HG03521 (cell line): Measurements from ENCODE around the gene ZFX.
A peak's percentile ranks its signal among the peaks of the same experiment; 100 is the strongest.

Source experiments
- ATAC-seq: cut with Tn5 transposase; IDR thresholded peaks from one replicate; pipeline ENCODE4 v1.9.1; 2021; ENCODE audit warnings: mild to moderate bottlenecking, moderate library complexity; ENCODE audit not compliant: unreplicated experiment

ZFX gene

GRCh38 chrX:24232796-24233195, 83.3 kb downstream of the ZFX start:
- ATAC-seq: no peak

GRCh38 chrX:24235084-24235710, 85.7 kb downstream of the ZFX start:
- ATAC-seq: no peak

- no peak for ATAC-seq
Measured at GRCh38 chrX:24241822-24242648, 92.5 kb downstream of the ZFX start.

DNA sequence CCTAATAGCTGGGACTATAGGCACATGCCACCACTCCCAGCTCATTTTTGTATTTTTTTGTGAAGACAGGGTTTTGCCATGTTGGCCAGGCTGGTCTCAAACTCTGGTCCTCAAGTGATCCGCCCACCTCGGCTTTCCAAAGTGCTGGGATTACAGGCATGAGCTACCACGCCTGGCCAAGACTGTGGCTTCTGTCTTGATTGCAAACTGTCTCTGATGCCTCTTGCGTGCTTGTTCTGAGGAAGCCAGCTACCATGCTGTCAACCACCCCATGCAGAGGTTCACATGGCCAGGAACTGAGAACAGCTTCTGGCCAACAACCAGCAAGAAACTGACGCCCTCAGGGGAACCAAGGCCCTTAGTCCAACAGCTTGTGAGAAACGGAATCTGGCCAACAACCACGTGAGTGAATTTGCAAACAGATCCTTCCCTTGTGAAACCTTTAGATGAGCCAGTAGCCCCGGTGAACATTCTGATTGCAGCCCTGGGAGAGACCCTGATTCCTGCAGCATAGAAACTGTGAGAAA, 93.2 kb downstream of the ZFX start:
- peak; percentile 90 for ATAC-seq

DNA sequence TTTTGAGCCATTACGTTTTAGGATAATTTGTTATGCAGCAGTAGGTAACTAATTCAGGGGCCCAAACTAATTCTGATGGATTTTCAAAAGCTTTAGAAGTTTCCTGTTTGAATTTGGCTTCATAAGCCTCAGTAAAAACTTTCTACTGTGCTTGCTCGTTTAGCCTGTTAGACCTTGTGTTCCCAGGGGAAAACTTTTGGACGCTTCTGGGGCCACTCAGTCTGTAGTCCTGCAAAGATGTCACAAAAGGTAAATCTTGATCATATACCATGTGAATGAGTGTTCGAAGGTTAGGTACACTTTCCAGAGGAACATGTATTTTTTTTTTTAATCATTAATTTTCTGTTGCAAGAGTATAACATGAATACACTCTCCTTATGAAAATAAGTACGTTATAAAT, 93.7 kb downstream of the ZFX start:
- peak; percentile 22 for ATAC-seq

DNA sequence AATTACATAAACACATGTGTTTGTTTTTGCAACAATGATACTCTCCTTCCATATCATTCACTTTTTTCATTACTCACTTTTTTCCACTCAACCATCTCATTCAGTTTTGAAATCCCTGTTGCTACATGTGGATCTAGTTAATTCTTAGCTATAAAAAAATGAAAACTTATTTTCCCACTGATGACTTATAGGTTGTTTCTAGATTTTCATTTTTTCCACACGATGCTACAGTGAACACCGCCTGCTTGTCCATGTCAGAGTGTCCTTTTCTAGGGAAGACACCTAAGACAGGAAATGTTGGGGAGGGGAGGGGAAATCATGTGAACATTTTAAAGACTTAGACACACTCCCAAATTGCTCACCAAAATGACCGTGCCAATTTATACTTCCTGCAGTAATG, 94.2 kb downstream of the ZFX start:
- no peak for ATAC-seq

DNA sequence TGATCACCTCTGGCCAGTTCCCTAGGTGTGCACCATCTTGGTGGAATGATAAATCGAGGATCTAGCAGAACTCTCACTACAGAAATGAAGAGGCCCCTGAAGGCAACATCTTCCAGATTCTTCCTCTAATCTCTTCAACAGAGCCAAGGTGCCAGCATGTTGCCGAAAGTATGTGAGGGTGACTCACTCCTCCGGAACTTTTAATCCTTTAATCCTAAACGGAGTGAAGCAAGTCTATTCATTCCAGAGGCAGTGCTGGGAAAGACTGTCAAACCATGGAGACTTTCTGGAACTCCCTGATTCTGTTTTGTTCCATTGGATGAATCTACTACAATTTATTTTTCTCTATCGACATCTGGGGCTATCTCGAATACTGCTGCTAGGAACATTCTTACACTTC, 95.7 kb downstream of the ZFX start:
- no peak for ATAC-seq

DNA sequence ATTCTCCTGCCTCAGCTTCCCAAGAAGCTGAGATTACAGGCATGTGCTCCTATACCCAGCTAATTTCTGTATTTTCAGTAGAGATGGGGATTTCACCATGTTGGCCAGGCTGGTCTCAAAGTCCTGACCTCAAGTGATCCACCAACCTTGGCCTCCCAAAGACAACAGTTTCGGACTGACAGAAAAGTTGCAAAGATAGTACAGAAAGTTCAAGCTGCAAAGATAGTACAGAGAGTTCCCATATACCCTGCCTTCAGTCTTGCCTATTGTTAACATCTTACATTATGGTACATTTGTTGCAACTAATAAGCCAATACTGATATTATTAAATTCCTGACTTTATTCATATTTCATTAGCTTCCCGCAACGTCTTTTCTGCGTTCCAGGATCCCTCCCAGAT, 98.5 kb downstream of the ZFX start:
- no peak for ATAC-seq

- no peak for ATAC-seq
Measured at GRCh38 chrX:24253030-24253429, 103.5 kb downstream of the ZFX start.

GRCh38 chrX:24253469-24253868, 103.9 kb downstream of the ZFX start:
- ATAC-seq: no peak

- no peak for ATAC-seq
Measured at GRCh38 chrX:24257011-24257410, 107.5 kb downstream of the ZFX start.

DNA sequence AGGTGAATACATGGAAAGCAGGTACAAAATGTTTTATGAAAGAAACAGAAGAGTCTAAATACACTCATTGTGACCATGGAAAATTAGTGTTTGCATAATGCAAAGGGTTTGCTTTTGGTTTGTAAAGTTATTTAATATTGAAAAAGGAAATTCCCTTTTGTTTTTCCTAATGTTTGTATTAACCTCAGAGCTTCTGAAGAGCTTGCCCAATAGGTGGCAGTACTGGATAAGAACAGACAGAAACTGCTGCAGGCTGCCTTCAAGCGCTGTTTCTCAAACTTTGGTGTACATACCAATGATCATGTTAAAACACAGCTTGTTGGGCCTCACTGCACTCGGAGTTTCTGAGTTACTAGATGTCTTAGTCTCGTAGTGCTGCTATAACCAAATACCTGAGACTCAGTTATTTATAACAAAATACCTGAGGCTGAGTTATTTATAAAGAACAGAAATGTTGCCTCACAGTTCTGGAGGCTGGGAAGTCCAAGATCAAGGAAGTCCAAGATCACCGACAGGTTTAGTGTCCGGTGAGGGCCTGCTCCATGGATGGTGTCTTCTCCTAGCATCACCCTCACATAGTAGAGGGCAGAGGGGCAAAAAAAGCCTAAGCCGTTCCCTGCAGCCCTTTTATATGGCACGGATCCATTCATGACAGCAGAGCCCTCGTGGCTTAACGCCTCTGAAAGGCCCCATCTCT, 110.2 kb downstream of the ZFX start:
- ATAC-seq: no peak

- no peak for ATAC-seq
Measured at GRCh38 chrX:24260842-24261550, 111.5 kb downstream of the ZFX start.

DNA sequence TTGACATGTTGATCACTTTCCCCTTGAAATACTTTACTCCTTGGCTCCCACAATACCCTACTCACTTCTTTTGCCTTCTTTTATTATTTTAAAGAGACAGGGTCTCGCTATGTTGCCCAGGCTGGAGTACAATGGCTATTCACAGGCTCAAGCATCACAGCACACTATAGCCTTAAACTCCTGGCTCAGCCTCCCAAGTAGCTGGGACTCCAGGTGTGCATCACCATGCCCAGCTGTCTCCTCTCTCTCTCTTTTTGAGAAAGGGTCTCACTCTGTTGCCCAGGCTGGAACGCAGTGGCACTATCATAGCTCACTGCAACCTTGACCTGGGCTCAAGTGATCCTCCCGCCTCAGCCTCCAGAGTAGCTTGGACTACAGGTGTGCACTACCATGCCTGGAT, 112.8 kb downstream of the ZFX start:
- no peak for ATAC-seq

GRCh38 chrX:24264383-24264782, 114.9 kb downstream of the ZFX start:
- no peak for ATAC-seq
